GM18907 (cell line): ENCODE results near the gene PITRM1.

Experiments
- ATAC-seq: cut with Tn5 transposase; IDR thresholded peaks from one replicate; pipeline ENCODE4 v1.9.1; 2021; ENCODE audit warnings: mild to moderate bottlenecking, moderate library complexity; ENCODE audit not compliant: unreplicated experiment

Gene PITRM1

GRCh38 chr10:3141351-3142005, 31.1 kb downstream of the PITRM1 start:
- ATAC-seq: no peak

GRCh38 chr10:3140280-3140679, 32.3 kb downstream of the PITRM1 start:
- ATAC-seq: no peak

- no peak for ATAC-seq
Measured at GRCh38 chr10:3139216-3139910, 33.2 kb downstream of the PITRM1 start.

GRCh38 chr10:3137958-3138726, 34.4 kb downstream of the PITRM1 start:
- ATAC-seq: no peak

GRCh38 chr10:3136763-3137611, 35.6 kb downstream of the PITRM1 start:
- no peak for ATAC-seq

GRCh38 chr10:3136336-3136735, 36.2 kb downstream of the PITRM1 start:
- ATAC-seq: no peak

- no peak for ATAC-seq
Measured at GRCh38 chr10:3135006-3135405, 37.6 kb downstream of the PITRM1 start.

- ATAC-seq: no peak
Measured at GRCh38 chr10:3133948-3134347, 38.6 kb downstream of the PITRM1 start.

GRCh38 chr10:3132036-3133025, 40.3 kb downstream of the PITRM1 start:
- no peak for ATAC-seq

- no peak for ATAC-seq
Measured at GRCh38 chr10:3131098-3131497, 41.5 kb downstream of the PITRM1 start.

GRCh38 chr10:3129581-3130340, 42.8 kb downstream of the PITRM1 start:
- no peak for ATAC-seq

GRCh38 chr10:3128379-3129130, 44.0 kb downstream of the PITRM1 start:
- ATAC-seq: no peak

- no peak for ATAC-seq
Measured at GRCh38 chr10:3127921-3128320, 44.7 kb downstream of the PITRM1 start.

- no peak for ATAC-seq
Measured at GRCh38 chr10:3126741-3127346, 45.7 kb downstream of the PITRM1 start.

- no peak for ATAC-seq
Measured at GRCh38 chr10:3126249-3126648, 46.3 kb downstream of the PITRM1 start.

GRCh38 chr10:3125527-3126170, 46.9 kb downstream of the PITRM1 start:
- no peak for ATAC-seq

- ATAC-seq: no peak
Measured at GRCh38 chr10:3124412-3125175, 48.0 kb downstream of the PITRM1 start.
